CD4-positive, alpha-beta T cell treated with Interleukin-1 beta for 1 hour (primary cell): Measurements from ENCODE around the gene SLC41A1.

Experiments
- DNase-seq, 2 donors: peaks; one replicate each; pipeline ENCODE4 v3.0.0-alpha.2; 2020 to 2022

The SLC41A1 gene

GRCh38 chr1:205785446-205785845 is 27.6 kb downstream of the SLC41A1 start:
- no peak for DNase-seq

GRCh38 chr1:205783904-205784303 is 29.1 kb downstream of the SLC41A1 start:
- no peak for DNase-seq

DNA sequence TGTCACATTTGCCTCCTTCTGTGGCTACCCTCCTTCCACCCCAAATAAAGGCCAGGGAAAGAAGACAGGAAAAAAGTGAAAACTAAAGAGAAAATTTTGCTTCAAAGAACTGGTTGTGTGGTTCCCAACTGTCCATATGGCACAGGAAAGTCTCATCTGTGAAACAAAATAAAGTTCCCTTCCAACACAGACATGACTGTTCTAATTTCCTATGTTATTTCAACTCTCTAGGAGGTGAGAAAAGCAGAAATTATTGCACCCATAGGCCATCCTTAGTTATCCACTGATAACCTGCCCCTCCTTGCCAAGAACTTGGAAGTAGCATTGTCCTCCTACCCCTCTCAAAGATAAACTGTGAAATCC is 29.6 kb downstream of the SLC41A1 start:
- no peak for DNase-seq

- peak in 1 of 2 donors; percentile 19 for DNase-seq
Observed at GRCh38 chr1:205782627-205783432, 30.2 kb downstream of the SLC41A1 start.

- no peak for DNase-seq
Observed at GRCh38 chr1:205780335-205780734, 32.7 kb downstream of the SLC41A1 start.

DNA sequence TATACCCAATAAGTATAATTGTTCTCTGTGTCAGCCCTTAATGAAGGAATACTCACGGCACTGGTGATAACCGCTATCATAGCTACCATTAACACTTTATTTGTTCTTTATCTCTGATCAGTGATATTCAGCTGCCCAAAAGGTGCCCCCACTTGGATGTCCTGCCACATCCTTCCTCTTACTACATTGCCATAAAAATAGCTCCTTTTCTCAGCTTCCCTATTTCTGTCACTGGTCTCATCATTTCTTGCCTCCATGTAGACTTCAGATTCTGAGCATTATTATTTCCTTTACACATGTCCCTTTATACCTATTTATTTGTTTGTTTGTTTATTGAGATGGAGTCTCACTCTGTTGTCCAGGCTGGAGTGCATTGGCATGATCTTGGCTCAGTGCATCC is 35.0 kb downstream of the SLC41A1 start:
- no peak for DNase-seq

DNA sequence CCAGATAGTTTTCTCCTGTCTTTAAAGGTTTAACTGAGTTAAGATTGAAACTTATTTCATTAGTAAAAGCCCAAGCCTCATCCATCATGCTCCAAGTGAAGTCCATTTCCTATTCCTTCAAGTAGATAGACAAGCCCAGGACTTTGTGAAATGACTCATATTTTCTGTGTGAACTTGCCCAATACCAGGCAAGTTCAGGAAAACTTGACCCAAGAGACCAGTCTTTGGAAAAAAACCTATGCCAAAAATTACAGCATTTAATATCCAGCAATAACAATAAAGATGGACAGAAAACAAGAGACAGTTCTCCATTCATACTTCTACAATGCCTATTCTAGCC is 37.3 kb downstream of the SLC41A1 start:
- DNase-seq = no peak

DNA sequence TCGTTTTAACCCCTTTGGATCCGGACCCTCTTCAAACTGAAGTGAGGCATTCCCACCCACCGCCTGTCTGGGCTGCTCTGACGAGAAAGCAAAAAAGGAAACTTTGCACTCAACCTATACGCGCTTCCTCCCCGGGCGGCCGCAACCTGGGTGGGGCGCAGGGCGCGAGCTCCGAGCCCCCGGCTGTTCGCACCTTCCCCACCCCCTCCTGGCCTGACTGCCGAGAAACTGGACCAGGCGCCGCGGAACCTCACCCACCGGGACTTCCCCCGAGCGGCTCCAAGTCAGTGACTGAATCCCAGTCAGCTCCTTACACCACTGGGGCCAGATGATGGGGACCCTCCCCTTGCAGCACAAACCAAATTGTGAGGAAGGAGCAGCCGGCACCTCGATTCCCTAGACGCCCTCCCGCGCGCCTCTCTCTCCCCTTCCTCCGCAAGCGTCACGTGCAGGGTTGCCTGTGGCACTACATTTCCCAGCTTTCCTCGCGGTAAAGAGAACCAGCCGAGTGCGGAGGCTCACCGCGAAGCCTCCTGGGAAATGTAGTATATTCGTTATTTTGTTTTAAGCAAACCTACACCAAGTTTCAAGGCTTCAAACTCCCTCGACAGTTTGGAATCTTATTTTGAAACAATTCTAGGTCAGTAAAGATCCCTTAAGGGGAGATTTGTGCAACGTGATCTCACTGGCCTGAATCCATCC is 37.8 kb downstream of the SLC41A1 start, which contains the start of gene RAB29:
Gene RAB29, minus strand, starts transcription at position 468 of the 702 bp plus-strand sequence. CDS start 526 bp downstream, outside the sequence.
- DNase-seq = peak; percentile 89 to 91

GRCh38 chr1:205774198-205775014 is 38.6 kb downstream of the SLC41A1 start:
- DNase-seq = peak; percentile 52 to 69

- peak in 1 of 2 donors; percentile 35 for DNase-seq
Observed at GRCh38 chr1:205772607-205773032, 40.4 kb downstream of the SLC41A1 start.

DNA sequence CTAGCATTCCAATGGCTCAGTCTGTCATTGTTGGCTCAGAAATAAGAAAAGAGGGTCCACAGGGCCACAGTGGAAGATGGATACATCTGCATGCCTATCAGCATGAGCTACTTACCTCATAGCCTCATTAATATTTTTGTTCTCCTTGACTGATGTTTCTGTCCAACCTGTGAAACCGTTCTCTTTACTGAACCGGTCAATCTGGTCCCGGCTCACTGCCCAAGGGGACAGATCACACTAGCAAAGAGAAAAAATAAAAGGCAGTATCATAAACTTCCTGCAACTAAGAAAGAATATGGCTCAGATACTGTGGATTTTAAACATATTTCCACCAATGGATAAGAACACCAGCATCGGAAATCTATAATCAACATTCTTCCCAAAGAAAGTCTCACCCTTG is 42.4 kb downstream of the SLC41A1 start:
- no peak for DNase-seq

- no peak for DNase-seq
Observed at GRCh38 chr1:205769641-205770365, 43.2 kb downstream of the SLC41A1 start.

- no peak for DNase-seq
Observed at GRCh38 chr1:205767248-205767647, 45.8 kb downstream of the SLC41A1 start.

GRCh38 chr1:205766570-205766969 is 46.4 kb downstream of the SLC41A1 start:
- DNase-seq = no peak

DNA sequence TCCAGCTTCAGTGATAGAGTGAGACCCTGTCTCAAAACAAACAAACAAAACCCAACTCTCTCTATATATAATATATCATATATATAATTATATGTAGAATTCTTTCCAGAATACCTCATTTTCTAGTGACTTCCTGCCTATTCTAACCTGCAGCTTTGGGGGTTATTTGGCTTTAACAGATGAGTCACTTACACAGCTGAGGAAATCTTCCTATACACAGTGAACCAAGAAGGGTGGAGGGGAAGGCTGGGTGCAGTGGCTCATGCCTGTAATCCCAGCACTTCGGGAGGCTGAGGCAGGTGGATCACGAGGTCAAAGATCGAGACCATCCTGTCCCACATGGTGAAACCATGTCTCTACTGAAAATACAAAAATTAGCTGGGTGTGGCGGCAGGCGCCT is 47.0 kb downstream of the SLC41A1 start:
- DNase-seq = no peak

DNA sequence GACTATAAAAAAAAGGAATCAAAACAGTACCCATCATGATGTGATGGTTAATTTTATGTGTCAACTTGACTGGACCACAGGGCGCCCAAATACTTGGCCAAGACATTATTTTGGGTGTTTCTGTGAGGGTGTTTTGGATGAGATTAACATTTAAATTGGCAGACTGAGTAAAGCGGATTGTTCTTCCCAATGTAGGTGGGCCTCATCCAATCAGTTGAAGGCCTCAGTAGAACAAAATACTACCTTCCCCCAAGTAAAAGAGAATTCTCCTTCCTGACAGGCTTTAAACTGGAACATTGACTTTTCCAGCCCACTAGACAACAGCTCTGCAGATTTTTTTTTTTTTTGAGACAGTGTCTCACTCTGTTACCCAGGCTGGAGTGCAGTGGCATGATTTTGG is 48.4 kb downstream of the SLC41A1 start:
- DNase-seq = no peak

DNA sequence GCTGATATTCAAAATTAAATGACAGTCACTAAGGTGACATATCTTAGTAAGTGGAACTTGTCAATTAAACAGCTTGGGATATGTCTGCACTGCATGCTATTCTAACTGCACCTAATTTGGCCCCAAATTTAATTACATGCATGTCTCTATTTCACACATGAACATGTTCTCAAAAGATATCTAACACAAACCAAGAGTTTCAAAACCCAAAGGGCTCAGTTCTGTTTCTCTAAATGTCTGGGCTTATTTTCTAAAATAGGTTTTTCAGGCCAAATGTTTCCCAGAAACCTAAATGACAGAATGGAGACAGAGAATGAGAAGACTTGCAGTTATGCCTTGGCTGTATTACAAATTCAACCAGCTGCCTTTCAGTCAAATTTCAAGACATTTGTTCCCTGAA is 49.0 kb downstream of the SLC41A1 start:
- DNase-seq = no peak

- no peak for DNase-seq
Observed at GRCh38 chr1:205760606-205761005, 52.4 kb downstream of the SLC41A1 start.

DNA sequence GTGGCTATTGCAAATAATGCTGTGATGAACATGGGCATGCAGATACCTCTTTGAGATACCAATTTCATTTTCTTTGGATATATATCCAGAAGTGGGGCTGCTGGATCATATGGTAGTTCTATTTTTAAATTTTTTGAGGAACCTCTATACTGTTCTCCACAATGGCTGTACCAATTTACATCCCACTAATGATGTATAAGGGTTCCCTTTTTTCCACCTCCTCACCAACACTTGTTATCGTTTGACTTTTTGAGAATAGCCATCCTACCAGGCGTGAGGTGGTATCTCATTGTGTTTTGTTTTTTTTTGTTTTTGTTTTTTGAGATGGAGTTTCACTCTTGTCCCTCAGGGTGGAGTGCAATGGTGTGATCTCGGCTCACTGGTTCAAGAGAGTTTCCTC is 56.4 kb downstream of the SLC41A1 start:
- DNase-seq = no peak

DNA sequence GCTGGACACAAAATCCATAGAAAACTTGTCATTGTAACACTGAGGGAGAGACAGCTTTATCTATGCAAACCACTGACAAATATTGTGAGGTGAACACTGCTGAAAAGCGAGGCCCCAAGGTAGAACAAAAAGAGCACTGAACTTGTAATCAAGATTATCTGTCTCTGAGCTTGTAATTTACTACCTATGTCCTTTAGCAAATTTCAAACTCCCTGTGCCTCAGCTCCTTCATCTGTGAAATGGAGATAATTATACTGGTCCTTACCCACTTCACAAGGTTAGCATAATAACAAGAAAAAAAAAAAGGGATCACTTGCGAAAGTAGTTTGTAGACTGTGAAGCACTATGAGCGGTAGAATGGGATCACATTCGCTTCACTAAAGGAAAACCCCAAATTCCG is 58.1 kb downstream of the SLC41A1 start:
- DNase-seq = no peak

DNA sequence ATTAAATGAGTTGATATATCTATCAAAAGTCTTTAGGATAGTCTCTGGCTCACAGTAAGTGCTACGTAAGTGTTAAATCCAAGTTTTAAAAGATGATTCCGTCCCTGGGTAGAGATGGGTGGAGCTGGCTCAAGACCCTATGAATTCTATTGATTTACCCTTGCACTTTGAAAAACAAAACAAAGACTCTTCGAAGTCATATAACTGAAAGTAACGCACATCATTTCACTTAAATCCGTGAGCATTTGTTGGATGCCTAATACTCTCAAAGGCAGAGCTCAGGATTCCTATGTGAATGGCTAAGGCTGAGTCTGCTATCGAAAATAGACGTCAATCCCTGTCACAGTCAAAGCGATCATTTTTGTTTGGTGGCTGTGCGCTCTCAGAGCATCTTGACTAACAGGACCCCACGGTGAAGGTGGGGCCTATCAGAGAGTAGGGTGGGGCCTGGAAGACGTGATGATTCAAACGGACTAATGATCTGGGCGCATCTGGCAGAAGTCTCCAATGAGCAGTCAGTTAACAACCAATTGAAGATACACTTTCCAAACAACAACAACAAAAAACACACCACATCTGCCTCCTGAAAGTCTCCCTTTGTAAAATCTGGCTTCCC is 61.9 kb downstream of the SLC41A1 start:
- no peak for DNase-seq
